GM06990 (cell line): ENCODE results near the gene LIPE.
A peak's percentile ranks its signal among the peaks of the same experiment; 100 is the strongest.

ENCODE experiments used
- DNase-seq: peaks from one replicate; pipeline ENCODE4 v3.0.0-alpha.2; 2011; ENCODE audit not compliant: insufficient read length; ENCODE audit errors: extremely low read depth
- H3K27me3 ChIP-seq: replicated peaks from 2 replicates; pipeline ENCODE4 v1.6.0; 2011; ENCODE audit warnings: low read length; ENCODE audit not compliant: control insufficient read depth, insufficient read depth
- H3K36me3 ChIP-seq: 2 replicates; pipeline ENCODE4 v1.5.1; 2011; ENCODE audit warnings: low read length; ENCODE audit not compliant: control insufficient read depth, insufficient read depth
- H3K4me3 ChIP-seq: replicated peaks from 2 replicates; pipeline ENCODE4 v1.5.1; 2011; ENCODE audit warnings: low read depth, mild to moderate bottlenecking, control low read depth, low read length
- CTCF ChIP-seq: IDR thresholded peaks from 2 replicates; pipeline ENCODE4 v1.5.1; 2011; ENCODE audit warnings: low read length, control low read depth, mild to moderate bottlenecking, inconsistent platforms; ENCODE audit not compliant: insufficient read depth, poor library complexity, severe bottlenecking

Gene LIPE

GRCh38 chr19:42428676-42429075 is 1.5 kb upstream of the LIPE start:
- no peak for TF ChIP-seq CTCF
- no peaks in the 10 kb centered on the region for H3K36me3 ChIP-seq
- DNase-seq, result no peak
- H3K27me3 ChIP-seq, result no peaks in the 10 kb centered on the region; the same call in 1 of the 2 replicates
- no peak overlapping the region for H3K4me3 ChIP-seq

GRCh38 chr19:42426643-42427042 is 545 bp downstream of the LIPE start:
- Histone ChIP-seq H3K4me3 (no peak overlapping the region), H3K36me3 (no peaks in the 10 kb centered on the region), H3K27me3 (no peaks in the 10 kb centered on the region; the same call in 1 of the 2 replicates)
- no peak for TF ChIP-seq CTCF
- DNase-seq, result no peak

GRCh38 chr19:42424712-42425131 is 2.5 kb downstream of the LIPE start:
- H3K27me3 ChIP-seq, result no peaks in the 10 kb centered on the region; the same call in 1 of the 2 replicates
- H3K36me3 ChIP-seq, result no peaks in the 10 kb centered on the region
- DNase-seq, result no peak
- H3K4me3 ChIP-seq, result no peak overlapping the region
- TF ChIP-seq CTCF, result no peak

GRCh38 chr19:42424345-42424707 is 2.9 kb downstream of the LIPE start:
- no peak for DNase-seq
- no peak for TF ChIP-seq CTCF
- H3K27me3 ChIP-seq, result no peaks in the 10 kb centered on the region; the same call in 1 of the 2 replicates
- H3K36me3 ChIP-seq, result no peaks in the 10 kb centered on the region
- no peak overlapping the region for H3K4me3 ChIP-seq

- no peaks in the 10 kb centered on the region; the same call in 1 of the 2 replicates for H3K27me3 ChIP-seq
- H3K4me3 ChIP-seq, result peak overlapping the region; percentile 69
- TF ChIP-seq CTCF, result no peak
- peak; percentile 92 for DNase-seq
- no peaks in the 10 kb centered on the region for H3K36me3 ChIP-seq
These were observed 3.5 kb downstream of the LIPE start for GRCh38 chr19:42423462-42424344.
